ENCODE measurements around the gene MYO18B. TPM values are rescaled to one million over a fixed set of nuclear protein-coding genes. Genes with fewer than 3 reads are reported as not detected.

The MYO18B gene
- total and polyA plus RNA-seq, 2 of the 4 experiments (the other 2 are of a cell fraction), result under 0.01 TPM; not detected in 1

DNA sequence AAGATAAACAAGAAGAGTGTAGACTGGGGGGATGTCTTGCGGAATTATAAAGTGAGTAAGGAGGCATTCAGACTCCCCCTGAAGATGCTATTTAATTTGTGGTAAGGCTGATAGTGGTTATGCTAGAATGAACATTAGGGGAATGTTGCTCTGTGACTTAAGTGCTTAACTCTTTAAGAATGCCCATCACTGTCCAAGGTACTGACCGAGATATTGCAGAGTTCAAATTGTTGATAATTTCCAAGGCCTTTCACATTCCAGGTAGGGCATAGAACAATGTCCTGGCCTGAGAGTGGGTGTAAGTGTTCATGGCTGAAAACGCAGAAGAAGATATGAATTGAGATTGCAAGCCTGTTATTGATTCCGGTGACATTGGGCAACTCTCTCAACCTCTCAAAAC is 337.0 kb downstream of the MYO18B start:
- no peaks in the 10 kb centered on the region for H3K79me1 ChIP-seq (ENCODE audit: low read depth in 1 of 2, low read length in 2 of 2)
- no peak overlapping the region for H2AK9ac ChIP-seq (replicated peaks; ENCODE audit: low read depth, low read length, poor library complexity)
- no peak overlapping the region for H3K18ac ChIP-seq (ENCODE audit: low read depth, low read length)
- no peak overlapping the region for H4K5ac ChIP-seq (ENCODE audit: low read depth, low read length)
- ChIA-PET POLR2A (ENCODE audit: unreplicated experiment) (no interaction called here), CTCF (no interaction called here)
- H3K4me3 ChIP-seq (ENCODE audit: insufficient read depth, low read depth, low read length), result no peak overlapping the region
- H3K36me3 ChIP-seq (ENCODE audit: control insufficient read depth, insufficient read depth, low read length), result no peaks in the 10 kb centered on the region
- no peaks in the 10 kb centered on the region for H3K4me1 ChIP-seq (ENCODE audit: control insufficient read depth, insufficient read depth, low read length)
- H2BK5ac ChIP-seq (ENCODE audit: low read depth, low read length, poor library complexity, severe bottlenecking), result no peak overlapping the region
- no peak overlapping the region for H2AFZ ChIP-seq (replicated peaks; ENCODE audit: low read length, poor library complexity)
- intact Hi-C loops (cut with micrococcal nuclease), result no loop called here
- no CpG with 5 or more reads among the region's 4 CpGs for WGBS, 2 experiments (ENCODE audit: extremely low coverage in 2 of 2, insufficient read length in 1 of 2)
- H2BK15ac ChIP-seq (ENCODE audit: low read depth, low read length), result no peak overlapping the region
- no TSS peak for BruUV-seq (replicated peaks)
- no peak overlapping the region for H3K27ac ChIP-seq (ENCODE audit: insufficient read depth, low read length)
- in situ Hi-C loops (cut with MboI; ENCODE audit: low sequenced_read_pairs), result no loop called here
- H3K4me2 ChIP-seq (ENCODE audit: low read depth, low read length), result no peak overlapping the region
- H2BK120ac ChIP-seq (ENCODE audit: low read depth, low read length), result no peak overlapping the region
- TF ChIP-seq RAD21 (IDR thresholded peaks at IDR 0.05; ENCODE audit: low read length), result no peak
- TF ChIP-seq FOS (IDR thresholded peaks at IDR 0.05; ENCODE audit: low read depth, low read length), result no peak
- no peak for TF ChIP-seq MAZ (IDR thresholded peaks at IDR 0.05; ENCODE audit: borderline replicate concordance, low read depth, low read length)
- no peak for TF ChIP-seq MAFK (IDR thresholded peaks at IDR 0.05; ENCODE audit: low read depth, low read length)
- TF ChIP-seq, protein P1, sequence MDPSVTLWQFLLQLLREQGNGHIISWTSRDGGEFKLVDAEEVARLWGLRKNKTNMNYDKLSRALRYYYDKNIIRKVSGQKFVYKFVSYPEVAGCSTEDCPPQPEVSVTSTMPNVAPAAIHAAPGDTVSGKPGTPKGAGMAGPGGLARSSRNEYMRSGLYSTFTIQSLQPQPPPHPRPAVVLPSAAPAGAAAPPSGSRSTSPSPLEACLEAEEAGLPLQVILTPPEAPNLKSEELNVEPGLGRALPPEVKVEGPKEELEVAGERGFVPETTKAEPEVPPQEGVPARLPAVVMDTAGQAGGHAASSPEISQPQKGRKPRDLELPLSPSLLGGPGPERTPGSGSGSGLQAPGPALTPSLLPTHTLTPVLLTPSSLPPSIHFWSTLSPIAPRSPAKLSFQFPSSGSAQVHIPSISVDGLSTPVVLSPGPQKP (IDR thresholded peaks at IDR 0.05; ENCODE audit: borderline replicate concordance, low read depth, low read length), result no peak
- TF ChIP-seq, protein P2, sequence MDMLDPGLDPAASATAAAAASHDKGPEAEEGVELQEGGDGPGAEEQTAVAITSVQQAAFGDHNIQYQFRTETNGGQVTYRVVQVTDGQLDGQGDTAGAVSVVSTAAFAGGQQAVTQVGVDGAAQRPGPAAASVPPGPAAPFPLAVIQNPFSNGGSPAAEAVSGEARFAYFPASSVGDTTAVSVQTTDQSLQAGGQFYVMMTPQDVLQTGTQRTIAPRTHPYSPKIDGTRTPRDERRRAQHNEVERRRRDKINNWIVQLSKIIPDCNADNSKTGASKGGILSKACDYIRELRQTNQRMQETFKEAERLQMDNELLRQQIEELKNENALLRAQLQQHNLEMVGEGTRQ (IDR thresholded peaks at IDR 0.05; ENCODE audit: low read depth, low read length), result no peak
- no peak for TF ChIP-seq RFX5 (IDR thresholded peaks at IDR 0.05; ENCODE audit: low read depth, low read length)
- TF ChIP-seq, protein P3, sequence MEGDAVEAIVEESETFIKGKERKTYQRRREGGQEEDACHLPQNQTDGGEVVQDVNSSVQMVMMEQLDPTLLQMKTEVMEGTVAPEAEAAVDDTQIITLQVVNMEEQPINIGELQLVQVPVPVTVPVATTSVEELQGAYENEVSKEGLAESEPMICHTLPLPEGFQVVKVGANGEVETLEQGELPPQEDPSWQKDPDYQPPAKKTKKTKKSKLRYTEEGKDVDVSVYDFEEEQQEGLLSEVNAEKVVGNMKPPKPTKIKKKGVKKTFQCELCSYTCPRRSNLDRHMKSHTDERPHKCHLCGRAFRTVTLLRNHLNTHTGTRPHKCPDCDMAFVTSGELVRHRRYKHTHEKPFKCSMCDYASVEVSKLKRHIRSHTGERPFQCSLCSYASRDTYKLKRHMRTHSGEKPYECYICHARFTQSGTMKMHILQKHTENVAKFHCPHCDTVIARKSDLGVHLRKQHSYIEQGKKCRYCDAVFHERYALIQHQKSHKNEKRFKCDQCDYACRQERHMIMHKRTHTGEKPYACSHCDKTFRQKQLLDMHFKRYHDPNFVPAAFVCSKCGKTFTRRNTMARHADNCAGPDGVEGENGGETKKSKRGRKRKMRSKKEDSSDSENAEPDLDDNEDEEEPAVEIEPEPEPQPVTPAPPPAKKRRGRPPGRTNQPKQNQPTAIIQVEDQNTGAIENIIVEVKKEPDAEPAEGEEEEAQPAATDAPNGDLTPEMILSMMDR (conservative IDR thresholded peaks at IDR 0.05; ENCODE audit: low read depth, low read length), result no peak
- no peak overlapping the region for H3K56ac ChIP-seq (ENCODE audit: extremely low read depth, insufficient read depth, low read length)
- no peak overlapping the region for H4K91ac ChIP-seq (ENCODE audit: insufficient read depth, low read depth, low read length)
- H3K23ac ChIP-seq (ENCODE audit: low read depth, low read length), result no peak overlapping the region
- H3K9me1 ChIP-seq (ENCODE audit: insufficient read depth, low read length), result no peaks in the 10 kb centered on the region
- DNase-seq (no peak), ATAC-seq (ENCODE audit: low read depth) (no peak)
- H2AK5ac ChIP-seq (ENCODE audit: low read depth, low read length), result no peak overlapping the region
- peaks cover 18% of the 10 kb centered on the region for H3K9me3 ChIP-seq (ENCODE audit: control insufficient read depth, insufficient read depth, low read length)
- no peaks in the 10 kb centered on the region for H4K20me1 ChIP-seq (ENCODE audit: insufficient read depth, low read length)
- H3K9ac ChIP-seq (ENCODE audit: low read depth, low read length), result no peak overlapping the region
- no peaks in the 10 kb centered on the region for H3K27me3 ChIP-seq (ENCODE audit: control insufficient read depth, insufficient read depth, low read length)
- dilution Hi-C loops (cut with HindIII; ENCODE audit: low sequenced_read_pairs, unreplicated experiment), result no loop called here
- H3K14ac ChIP-seq (replicated peaks; ENCODE audit: low read depth, low read length), result no peak overlapping the region
- no peak overlapping the region for H4K8ac ChIP-seq (ENCODE audit: low read depth in 2 of 2, low read length in 2 of 2)
- H3K4ac ChIP-seq (ENCODE audit: low read depth, low read length), result no peak overlapping the region
- H2BK20ac ChIP-seq (ENCODE audit: low read depth, low read length), result no peak overlapping the region
